CD8-positive, alpha-beta memory T cell (primary cell): Measurements from ENCODE around the gene MACROD1. TPM values are rescaled to one million over a fixed set of nuclear protein-coding genes. Genes with fewer than 3 reads are reported as not detected.

Source experiments
- CTCF ChIA-PET: fragments of 350-600 bp; sonication (Branson Sonifier 250); formaldehyde crosslinking; loops from one replicate; lab custom pipeline; 2021; ENCODE audit warnings: antibody characterized with exemption; lab: Charles Lee
- POLR2A ChIA-PET: fragments of 350-600 bp; sonication (Branson Sonifier 250); formaldehyde crosslinking; loops from one replicate; lab custom pipeline; 2021; ENCODE audit warnings: antibody characterized with exemption; lab: Charles Lee
- DNase-seq, 5 donors: peaks; one replicate each; pipeline versions ENCODE4 v3.0.0 to v3.0.0-alpha.2; 2020 to 2022; ENCODE audit warnings: mixed read lengths in 1 of 5
- H3K27ac ChIP-seq: one replicate; pipeline ENCODE4 v1.7.0; 2013; ENCODE audit warnings: low read depth, mild to moderate bottlenecking, low read length, moderate library complexity
- H3K27me3 ChIP-seq: 2 replicates; pipeline ENCODE4 v1.7.0; 2013; ENCODE audit warnings: low read length, mild to moderate bottlenecking; ENCODE audit not compliant: insufficient read depth, poor library complexity, severe bottlenecking
- H3K36me3 ChIP-seq: 2 replicates; pipeline ENCODE4 v1.7.0; 2013; ENCODE audit warnings: mild to moderate bottlenecking, low read length, moderate library complexity; ENCODE audit not compliant: insufficient read depth
- H3K4me1 ChIP-seq: 2 replicates; pipeline ENCODE4 v1.7.0; 2013; ENCODE audit warnings: mild to moderate bottlenecking, low read length, moderate library complexity; ENCODE audit not compliant: insufficient read depth
- H3K4me3 ChIP-seq: 2 replicates; pipeline ENCODE4 v1.7.0; 2013; ENCODE audit warnings: mild to moderate bottlenecking, low read length
- H3K9me3 ChIP-seq: 2 replicates; pipeline ENCODE4 v1.7.0; 2013; ENCODE audit warnings: mild to moderate bottlenecking, low read length
- H3K27ac Mint-ChIP-seq, 8 donors: one replicate each; pipeline ENCODE4 v1.8.0; 2020 to 2021; ENCODE audit warnings: mixed read lengths in 8 of 8, mild to moderate bottlenecking in 6 of 8, inconsistent platforms in 3 of 8, moderate library complexity in 3 of 8
- H3K27me3 Mint-ChIP-seq, 2 donors: one replicate each; pipeline ENCODE4 v1.8.0; 2020 to 2021; ENCODE audit warnings: mixed read lengths in 2 of 2, mild to moderate bottlenecking in 1 of 2, moderate library complexity in 1 of 2
- H3K36me3 Mint-ChIP-seq, 3 donors: one replicate each; pipeline ENCODE4 v1.8.0; 2020 to 2021; ENCODE audit warnings: mixed read lengths in 3 of 3, inconsistent platforms in 1 of 3, mild to moderate bottlenecking in 1 of 3
- H3K4me1 Mint-ChIP-seq, 3 donors: one replicate each; pipeline ENCODE4 v1.8.0; 2020 to 2021; ENCODE audit warnings: mixed read lengths in 3 of 3, inconsistent platforms in 1 of 3, mild to moderate bottlenecking in 1 of 3
- H3K4me3 Mint-ChIP-seq, 7 donors: one replicate each; pipeline ENCODE4 v1.8.0; 2020 to 2021; ENCODE audit warnings: mixed read lengths in 7 of 7, mild to moderate bottlenecking in 6 of 7, moderate library complexity in 4 of 7, inconsistent platforms in 2 of 7
- H3K9me3 Mint-ChIP-seq, 5 donors: one replicate each; pipeline ENCODE4 v1.8.0; 2020 to 2022; ENCODE audit warnings: mixed read lengths in 5 of 5, mild to moderate bottlenecking in 3 of 5, moderate library complexity in 2 of 5, inconsistent platforms in 1 of 5
- polyA plus RNA-seq: library from polyadenylated mRNA; unstranded; fragments of 300-500 nt; fragmentation: Illumina TruSeq; gene quantifications from one replicate; pipeline ENCODE4 v1.2.3, GENCODE V29; 2021
- total RNA-seq, 2 experiments: library from RNA; stranded (reverse); gene quantifications; one replicate each; pipeline ENCODE4 v1.2.3, GENCODE V29; 2021

MACROD1 gene
- total and polyA plus RNA-seq, 3 experiments from 2014 or later = 9.2 to 25.5 (median 19.6) TPM

DNA sequence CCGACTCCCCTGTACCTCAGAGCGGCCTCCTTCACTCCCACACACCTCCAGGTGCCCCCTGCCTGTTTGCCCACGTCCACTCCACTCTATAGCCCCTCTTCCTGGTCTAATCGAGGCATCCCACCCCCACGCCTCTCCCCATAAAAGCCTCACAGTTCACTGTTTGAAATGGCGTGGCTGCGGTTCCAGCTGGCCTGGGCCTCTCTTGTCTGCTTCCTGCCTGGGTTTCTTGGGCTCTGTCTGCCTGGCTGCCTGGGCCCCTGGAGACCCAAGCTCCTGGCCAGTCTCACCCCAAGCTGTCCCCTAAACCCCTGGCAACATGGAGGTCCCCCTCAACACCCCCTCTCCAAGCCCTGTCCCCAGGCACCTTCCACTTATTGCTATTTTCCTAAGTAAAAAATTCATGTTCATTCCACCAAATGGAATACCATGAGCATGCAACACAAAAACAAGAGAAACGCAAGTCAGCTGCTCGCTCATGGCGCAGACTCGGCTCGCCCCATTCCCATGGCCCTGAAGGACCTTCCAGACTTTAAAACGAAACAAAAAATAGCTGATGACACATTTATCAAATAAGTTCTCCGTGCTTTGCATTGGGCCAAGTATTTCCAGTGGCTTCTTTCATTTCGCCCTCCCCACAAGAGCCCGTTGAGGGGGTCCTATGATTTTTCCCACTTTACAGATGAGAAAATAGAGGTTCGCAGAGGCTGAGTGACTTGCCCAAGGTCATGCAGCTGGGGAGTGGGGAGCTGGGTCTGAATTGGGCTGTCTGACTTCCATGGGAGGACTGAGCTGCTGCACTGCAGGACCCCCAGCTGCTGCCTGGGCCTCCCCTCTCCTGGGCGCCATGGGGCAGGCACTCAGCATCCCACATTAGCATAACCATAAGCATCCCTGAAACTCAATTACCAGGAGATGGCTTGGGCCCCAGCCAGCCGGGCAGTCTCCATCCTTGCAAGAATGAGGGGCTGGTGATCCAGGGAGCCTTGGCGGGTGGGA, 141.9 kb downstream of the MACROD1 start:
- H3K9me3 ChIP-seq = no peaks in the 10 kb centered on the region

DNA sequence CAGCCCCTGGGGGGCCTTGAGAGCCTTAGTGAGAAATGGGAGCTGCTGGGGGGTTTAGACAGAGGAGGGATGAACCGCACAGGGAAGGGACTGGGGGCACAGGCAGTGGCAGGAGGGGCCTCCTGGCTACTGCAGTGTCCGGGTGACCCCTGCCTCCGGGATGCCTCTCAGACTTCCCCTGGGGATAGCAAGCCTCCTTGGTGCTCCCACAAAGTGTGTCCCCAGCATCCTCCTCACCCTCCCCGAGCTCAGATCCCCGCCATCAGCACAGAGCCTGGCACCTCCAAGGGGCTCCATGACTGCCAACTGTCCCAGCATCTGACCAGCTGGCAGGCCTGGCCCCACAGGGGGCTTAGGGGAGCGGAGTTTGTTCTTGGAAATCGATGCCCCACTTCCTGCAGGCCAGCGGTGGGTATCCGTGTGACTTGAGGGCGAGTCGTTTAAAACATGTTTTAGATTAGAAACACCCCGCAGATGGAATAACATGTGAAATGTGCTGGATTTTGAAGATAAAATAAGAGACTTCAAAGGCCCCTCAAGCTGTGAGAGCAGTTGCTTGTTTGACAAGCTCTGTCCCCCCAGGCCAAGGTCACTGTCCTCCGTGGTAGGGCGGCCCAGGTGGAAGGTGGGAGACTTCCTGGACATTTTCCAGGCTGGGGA, 143.7 kb downstream of the MACROD1 start:
- ChIA-PET POLR2A (interaction anchor here (0.8 kb wide), 1 partner anchor 129 kb away, joined by 3 read pairs; no protein-coding TSS in a partner anchor), CTCF (no interaction called here)
- Mint-ChIP-seq H3K4me1 (no peaks in the 10 kb centered on the region), H3K36me3 (no peaks in the 10 kb centered on the region), H3K4me3 (no peak overlapping the region), H3K27me3 (peaks cover 1 to 5% of the 10 kb centered on the region in 2 donors), H3K9me3 (no peaks in the 10 kb centered on the region), H3K27ac (no peak overlapping the region)
- no peak for DNase-seq
- H3K4me1 ChIP-seq = no peaks in the 10 kb centered on the region
- H3K27me3 ChIP-seq = no peaks in the 10 kb centered on the region
- no peaks in the 10 kb centered on the region for H3K9me3 ChIP-seq
- no peak overlapping the region for H3K4me3 ChIP-seq
- no peaks in the 10 kb centered on the region for H3K36me3 ChIP-seq
- H3K27ac ChIP-seq = no peak overlapping the region

More for the DNA sequence above, 141.9 kb downstream of the MACROD1 start:
- Mint-ChIP-seq H3K27ac (no peak overlapping the region), H3K4me3 (no peak overlapping the region), H3K27me3 (peaks cover 1 to 14% of the 10 kb centered on the region in 2 donors), H3K4me1 (no peaks in the 10 kb centered on the region), H3K36me3 (no peaks in the 10 kb centered on the region), H3K9me3 (no peaks in the 10 kb centered on the region)
- no peak for DNase-seq
- Histone ChIP-seq H3K27ac (no peak overlapping the region), H3K36me3 (no peaks in the 10 kb centered on the region), H3K4me3 (no peak overlapping the region), H3K27me3 (no peaks in the 10 kb centered on the region), H3K4me1 (no peaks in the 10 kb centered on the region)
- POLR2A ChIA-PET = no interaction called here
- CTCF ChIA-PET = interaction anchor here (1.1 to 2.0 kb wide), 2 partner anchors 9 to 23 kb away, joined by 4 to 6 read pairs; no protein-coding TSS in a partner anchor

DNA sequence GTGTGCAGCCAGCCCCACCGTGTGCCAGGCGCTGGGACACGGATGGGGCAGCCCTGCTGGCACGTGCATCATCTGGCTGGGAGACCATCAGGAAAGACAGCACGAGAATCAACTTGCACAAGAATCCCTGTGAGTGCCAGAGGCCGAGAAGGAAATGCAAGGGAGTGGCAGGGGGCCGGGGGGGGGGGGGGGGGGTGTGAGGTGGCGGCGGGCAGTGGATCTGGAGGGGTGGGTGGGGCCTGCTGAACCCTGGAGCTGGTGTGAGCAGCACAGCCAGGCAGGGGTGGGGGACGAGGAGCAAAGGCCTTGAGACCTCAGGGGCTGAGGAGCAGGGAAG, 144.2 kb downstream of the MACROD1 start:
- CTCF ChIA-PET = no interaction called here
- H3K9me3 ChIP-seq = no peaks in the 10 kb centered on the region

GRCh38 chr11:64020976-64021756, 144.7 kb downstream of the MACROD1 start:
- no peaks in the 10 kb centered on the region for H3K27me3 Mint-ChIP-seq
- Histone ChIP-seq H3K27me3 (no peaks in the 10 kb centered on the region), H3K27ac (no peak overlapping the region), H3K4me1 (no peaks in the 10 kb centered on the region), H3K36me3 (no peaks in the 10 kb centered on the region), H3K4me3 (no peak overlapping the region), H3K9me3 (no peaks in the 10 kb centered on the region)
- no peak overlapping the region for H3K4me3 Mint-ChIP-seq
- no peak overlapping the region for H3K27ac Mint-ChIP-seq
- ChIA-PET POLR2A (no interaction called here), CTCF (interaction anchor here (2.8 kb wide), 1 partner anchor 21 kb away, joined by 7 read pairs; no protein-coding TSS in a partner anchor)
- H3K9me3 Mint-ChIP-seq = no peaks in the 10 kb centered on the region
- no peak for DNase-seq
- H3K4me1 Mint-ChIP-seq = no peaks in the 10 kb centered on the region
- H3K36me3 Mint-ChIP-seq = no peaks in the 10 kb centered on the region

More for the DNA sequence above, 144.2 kb downstream of the MACROD1 start:
- Histone ChIP-seq H3K27me3 (no peaks in the 10 kb centered on the region), H3K4me1 (no peaks in the 10 kb centered on the region), H3K27ac (no peak overlapping the region), H3K4me3 (no peak overlapping the region), H3K36me3 (no peaks in the 10 kb centered on the region)
- DNase-seq = no peak
- POLR2A ChIA-PET = no interaction called here
- no peak overlapping the region for H3K27ac Mint-ChIP-seq
- no peaks in the 10 kb centered on the region for H3K27me3 Mint-ChIP-seq
- H3K4me1 Mint-ChIP-seq = no peaks in the 10 kb centered on the region
- no peaks in the 10 kb centered on the region for H3K9me3 Mint-ChIP-seq
- no peak overlapping the region for H3K4me3 Mint-ChIP-seq
- H3K36me3 Mint-ChIP-seq = no peaks in the 10 kb centered on the region

DNA sequence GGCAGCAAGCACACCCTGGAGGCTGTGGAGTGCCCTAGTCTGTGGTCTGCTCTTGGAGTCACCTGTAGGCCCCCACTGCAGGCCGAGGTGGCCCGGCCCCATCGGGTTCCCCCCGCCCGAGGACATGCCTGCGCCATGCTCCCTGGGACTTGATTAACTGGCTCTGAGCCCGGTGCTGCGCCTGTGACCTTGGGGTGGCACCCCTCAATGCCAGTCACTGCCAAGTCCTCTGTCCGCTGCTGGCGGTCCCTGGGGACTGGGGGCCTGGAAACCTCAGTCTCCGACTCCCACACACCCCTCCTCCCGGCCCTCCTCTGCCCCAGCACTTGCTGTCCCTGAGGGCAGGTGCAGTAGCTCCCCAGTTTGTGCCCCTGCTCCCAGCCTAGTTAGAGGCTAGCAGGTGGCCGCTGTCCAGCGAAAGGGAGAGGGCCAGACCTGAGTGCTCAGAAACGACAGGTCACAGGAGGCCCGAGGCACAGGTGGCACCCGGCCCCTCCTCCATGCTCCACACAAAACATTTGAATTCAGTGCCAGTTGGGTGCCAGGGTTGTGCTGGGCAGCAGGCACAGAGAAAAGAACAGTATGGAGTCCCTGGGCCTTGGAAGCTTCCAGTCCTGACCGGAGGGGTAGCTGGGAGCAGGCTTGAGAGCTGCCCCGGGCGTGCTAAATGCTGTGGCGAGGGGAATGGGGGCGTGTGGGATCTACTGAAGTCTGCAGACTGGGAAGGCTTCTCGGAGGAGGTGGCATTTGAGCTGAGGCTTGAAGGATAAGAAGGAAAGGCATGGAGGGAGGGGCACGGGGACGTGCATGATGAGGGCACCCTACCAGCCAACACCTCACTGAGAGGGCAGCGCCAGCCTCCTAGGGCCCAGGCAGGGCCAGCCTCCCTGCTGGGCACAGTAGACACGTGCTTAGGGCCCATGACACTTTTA, 146.5 kb downstream of the MACROD1 start:
- no peak overlapping the region for H3K27ac Mint-ChIP-seq
- Histone ChIP-seq H3K27ac (no peak overlapping the region), H3K4me3 (no peak overlapping the region), H3K4me1 (no peaks in the 10 kb centered on the region), H3K27me3 (no peaks in the 10 kb centered on the region), H3K36me3 (no peaks in the 10 kb centered on the region), H3K9me3 (no peaks in the 10 kb centered on the region)
- no peaks in the 10 kb centered on the region for H3K9me3 Mint-ChIP-seq
- no peaks in the 10 kb centered on the region for H3K4me1 Mint-ChIP-seq
- H3K36me3 Mint-ChIP-seq = no peaks in the 10 kb centered on the region
- no peak overlapping the region for H3K4me3 Mint-ChIP-seq
- POLR2A ChIA-PET = no interaction called here
- CTCF ChIA-PET = interaction anchor here (2.8 kb wide), 1 partner anchor 19 kb away, joined by 7 read pairs; no protein-coding TSS in a partner anchor
- DNase-seq = no peak
- no peaks in the 10 kb centered on the region for H3K27me3 Mint-ChIP-seq

DNA sequence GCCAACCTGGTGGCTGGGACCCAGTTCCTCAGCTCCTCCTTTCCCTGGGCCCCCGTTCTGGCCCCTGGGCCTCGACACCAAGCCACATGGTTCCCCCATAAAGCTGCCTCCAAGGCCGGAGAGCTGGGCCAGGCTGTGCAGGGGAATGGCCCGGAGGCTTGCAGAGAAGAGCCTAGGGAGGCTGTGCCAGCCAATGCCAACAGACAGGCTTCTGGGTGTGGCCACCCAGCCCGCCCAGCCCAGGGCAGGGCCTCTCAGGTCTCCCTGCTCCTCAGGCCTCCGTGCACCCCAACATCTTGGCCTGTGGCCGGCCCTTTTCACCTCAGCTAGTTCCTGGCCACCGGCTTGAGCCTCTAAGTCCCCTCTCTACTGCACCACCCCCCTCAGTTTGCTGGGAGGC, 147.6 kb downstream of the MACROD1 start:
- Mint-ChIP-seq H3K27me3 (peaks cover 0 to 1% of the 10 kb centered on the region in 2 donors), H3K9me3 (no peaks in the 10 kb centered on the region), H3K27ac (no peak overlapping the region), H3K4me3 (no peak overlapping the region), H3K36me3 (no peaks in the 10 kb centered on the region), H3K4me1 (no peaks in the 10 kb centered on the region)
- POLR2A ChIA-PET = no interaction called here
- no peak overlapping the region for H3K4me3 ChIP-seq
- no peaks in the 10 kb centered on the region for H3K9me3 ChIP-seq
- CTCF ChIA-PET = no interaction called here
- no peak for DNase-seq
- H3K4me1 ChIP-seq = no peaks in the 10 kb centered on the region
- no peak overlapping the region for H3K27ac ChIP-seq
- no peaks in the 10 kb centered on the region for H3K27me3 ChIP-seq
- H3K36me3 ChIP-seq = no peaks in the 10 kb centered on the region

DNA sequence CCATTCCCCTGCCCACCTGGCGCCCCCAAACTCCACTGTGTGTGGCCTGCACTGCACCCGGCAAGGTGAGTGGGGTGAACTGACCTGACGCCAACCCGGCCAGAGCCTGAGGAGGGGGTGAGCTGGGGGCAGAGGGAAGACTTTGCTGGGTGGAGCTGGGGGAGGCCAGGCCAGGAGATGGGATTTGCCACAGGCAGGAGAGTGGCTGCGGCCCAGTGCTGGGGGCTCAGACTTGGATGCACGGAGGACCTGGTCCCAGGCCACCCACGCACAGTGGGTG, 148.0 kb downstream of the MACROD1 start:
- DNase-seq = no peak
- no peaks in the 10 kb centered on the region for H3K9me3 ChIP-seq
- Mint-ChIP-seq H3K27me3 (peaks cover 0 to 1% of the 10 kb centered on the region in 2 donors), H3K9me3 (no peaks in the 10 kb centered on the region), H3K27ac (no peak overlapping the region), H3K36me3 (no peaks in the 10 kb centered on the region), H3K4me1 (no peaks in the 10 kb centered on the region), H3K4me3 (no peak overlapping the region)
- no peaks in the 10 kb centered on the region for H3K4me1 ChIP-seq
- CTCF ChIA-PET = no interaction called here
- no peaks in the 10 kb centered on the region for H3K27me3 ChIP-seq
- no peaks in the 10 kb centered on the region for H3K36me3 ChIP-seq
- POLR2A ChIA-PET = no interaction called here
- H3K27ac ChIP-seq = no peak overlapping the region
- no peak overlapping the region for H3K4me3 ChIP-seq
